ENCODE measurements around the gene UGT1A4. TPM values are rescaled to one million over a fixed set of nuclear protein-coding genes. Genes with fewer than 3 reads are reported as not detected.

Gene UGT1A4
- total RNA-seq, 1 experiment from 2014 or later: not detected

- no peaks in the 10 kb centered on the region for H3K36me3 Mint-ChIP-seq (ENCODE audit: insufficient read depth in 1 of 3, low read depth in 3 of 3)
- H3T11ph ChIP-seq (ENCODE audit: low read length): no peak overlapping the region
- H3K4me1 Mint-ChIP-seq: peaks cover 0 to 1% of the 10 kb centered on the region in 2 experiments; a peak in 3 of 4 replicates
- peaks cover 2 to 3% of the 10 kb centered on the region in 2 experiments; a peak in 4 of 5 replicates for H3K9me3 Mint-ChIP-seq
- no peak overlapping the region for H2BK120ac ChIP-seq (ENCODE audit: low read depth, low read length, poor library complexity, severe bottlenecking)
- H2BK15ac ChIP-seq (ENCODE audit: low read depth, low read length): no peak overlapping the region
- no peaks in the 10 kb centered on the region for H3K9me3 ChIP-seq (ENCODE audit: control insufficient read depth, low read depth, low read length)
- H3K79me1 ChIP-seq (ENCODE audit: insufficient read depth, low read depth, low read length, poor library complexity, severe bottlenecking): no peaks in the 10 kb centered on the region
- H2BK20ac ChIP-seq (ENCODE audit: low read depth, low read length, poor library complexity, severe bottlenecking): no peak overlapping the region
- no peak overlapping the region for H2BK5ac ChIP-seq (ENCODE audit: insufficient read length, low read length)
- no peak overlapping the region for H4K8ac ChIP-seq (replicated peaks; ENCODE audit: insufficient read length, low read depth, low read length)
- H4K91ac ChIP-seq (ENCODE audit: insufficient read length, low read depth, low read length): no peak overlapping the region
- H4K20me1 ChIP-seq (ENCODE audit: control insufficient read depth, insufficient read depth, insufficient read length): no peaks in the 10 kb centered on the region
- H3K9ac ChIP-seq (ENCODE audit: extremely low read depth, insufficient read length, low read length): no peak overlapping the region
- H3K4me1 ChIP-seq (ENCODE audit: insufficient read depth, low read length): no peaks in the 10 kb centered on the region
- H3K4me3 Mint-ChIP-seq: no peak overlapping the region
- H3K27me3 Mint-ChIP-seq (ENCODE audit: low read depth): peaks cover 5% of the 10 kb centered on the region
- no peak overlapping the region for H3K27ac ChIP-seq (ENCODE audit: insufficient read length, low read depth, low read length)
- H3K79me2 ChIP-seq (ENCODE audit: insufficient read depth, low read length): no peaks in the 10 kb centered on the region
- no peaks in the 10 kb centered on the region for H3K27me3 ChIP-seq (ENCODE audit: insufficient read depth, low read length)
- no peak overlapping the region for H4K5ac ChIP-seq (ENCODE audit: insufficient read length, low read depth, low read length)
- H3K14ac ChIP-seq (ENCODE audit: insufficient read depth, low read length): no peak overlapping the region
- no peak overlapping the region for H2AK5ac ChIP-seq (ENCODE audit: insufficient read length, low read length)
- DNase-seq: no peak
- H3K56ac ChIP-seq (ENCODE audit: insufficient read length, low read depth, low read length): no peak overlapping the region
- H3K4ac ChIP-seq (ENCODE audit: low read depth, low read length): no peak overlapping the region
- H3K27ac Mint-ChIP-seq: no peak overlapping the region
- H3K23me2 ChIP-seq (ENCODE audit: insufficient read length, low read depth, low read length, poor library complexity, severe bottlenecking): no peaks in the 10 kb centered on the region
- TF ChIP-seq CTCF (conservative IDR thresholded peaks at IDR 0.05): no peak
- H3K4me2 ChIP-seq (ENCODE audit: insufficient read depth, insufficient read length, low read length): no peak overlapping the region
- no peak overlapping the region for H2AFZ ChIP-seq (ENCODE audit: low read length)
- no peak overlapping the region for H3K23ac ChIP-seq (ENCODE audit: insufficient read length, low read depth, low read length)
- H3K18ac ChIP-seq (ENCODE audit: insufficient read length, low read depth, low read length): no peak overlapping the region
- H2BK12ac ChIP-seq (ENCODE audit: insufficient read length, low read depth, low read length): no peak overlapping the region
These were observed 39.6 kb downstream of the UGT1A4 start for GRCh38 chr2:233758141-233758540.
